ENCODE measurements around the gene ZDHHC14.

- TF ChIP-seq CTCF (IDR thresholded peaks at IDR 0.05), result no peak
- TF ChIP-seq POLR2AphosphoS5 (IDR thresholded peaks at IDR 0.05), result no peak
- TF ChIP-seq POLR2A (IDR thresholded peaks at IDR 0.05), result no peak
These were observed 223.0 kb downstream of the ZDHHC14 start for GRCh38 chr6:157603971-157604370.

All from prostate gland (tissue), 2 donors.